PC-3 (cell line): ENCODE measurements around the gene LRP1B. TPM values are rescaled to one million over a fixed set of nuclear protein-coding genes. Genes with fewer than 3 reads are reported as not detected.
"Not testable (repeated sequence)": the region's sequence is repeated elsewhere in the genome, so short reads cannot be mapped to it uniquely, and the experiment has no call there.

Source experiments
- ATAC-seq: fragments of 200-7000 bp; cut with Tn5 transposase; 2 replicates; pipeline ENCODE4 v1.9.1; 2020; ENCODE audit warnings: mild to moderate bottlenecking, moderate library complexity
- BruUV-seq: library from RNA; stranded (reverse); fragments of 400-500 nt; replicated peaks from 2 replicates; lab custom pipeline; 2021; lab: Mats Ljungman, UMichigan
- CTCF ChIA-PET: fragments of 300-600 bp; sonication (Branson Sonifier 250); formaldehyde crosslinking; loops from one replicate; lab custom pipeline; 2022; ENCODE audit warnings: antibody characterized with exemption; lab: Charles Lee
- POLR2A ChIA-PET: fragments of 300-600 bp; sonication (Branson Sonifier 250); formaldehyde crosslinking; loops from one replicate; lab custom pipeline; 2022; ENCODE audit warnings: antibody characterized with exemption; ENCODE audit not compliant: unreplicated experiment; lab: Charles Lee
- DNase-seq: peaks from one replicate; pipeline ENCODE4 v3.0.0-alpha.2; 2015
- H2AFZ ChIP-seq: fragments of 300-600 bp; sonication (generic); 2 replicates; pipeline ENCODE4 v1.6.0; 2016; ENCODE audit warnings: antibody characterized with exemption, low read length
- H3F3A ChIP-seq: fragments of 300-600 bp; sonication (generic); one replicate; pipeline ENCODE4 v1.6.0; 2017; ENCODE audit warnings: antibody characterized with exemption, low read length, control low read depth, mild to moderate bottlenecking; ENCODE audit not compliant: unreplicated experiment
- H3K27ac ChIP-seq: fragments of 300-600 bp; sonication (generic); 2 replicates; pipeline ENCODE4 v1.5.1; 2016; ENCODE audit warnings: mild to moderate bottlenecking, low read length
- H3K27me3 ChIP-seq: fragments of 300-600 bp; sonication (generic); 2 replicates; pipeline ENCODE4 v1.6.1; 2016; ENCODE audit warnings: low read length, mixed read lengths
- H3K36me3 ChIP-seq: fragments of 300-600 bp; sonication (generic); 2 replicates; pipeline ENCODE4 v1.6.1; 2016; ENCODE audit warnings: low read depth, mixed run types, low read length, mixed read lengths
- H3K4me1 ChIP-seq: fragments of 300-600 bp; sonication (generic); 2 replicates; pipeline ENCODE4 v1.5.1; 2016; ENCODE audit warnings: low read length; ENCODE audit not compliant: insufficient read depth
- H3K4me2 ChIP-seq: fragments of 300-600 bp; sonication (generic); 2 replicates; pipeline ENCODE4 v1.6.0; 2016; ENCODE audit warnings: low read length
- H3K4me3 ChIP-seq: fragments of 300-600 bp; sonication (generic); 2 replicates; pipeline ENCODE4 v1.5.1; 2016; ENCODE audit warnings: mild to moderate bottlenecking, low read length, mixed read lengths
- H3K79me2 ChIP-seq: fragments of 300-600 bp; sonication (generic); 2 replicates; pipeline ENCODE4 v1.6.1; 2017; ENCODE audit warnings: low read length, mixed read lengths
- H3K9ac ChIP-seq: fragments of 300-600 bp; sonication (generic); 2 replicates; pipeline ENCODE4 v1.6.0; 2016; ENCODE audit warnings: mild to moderate bottlenecking, low read length
- H3K9me2 ChIP-seq: fragments of 300-600 bp; sonication (generic); replicated peaks from 2 replicates; pipeline ENCODE4 v1.6.1; 2016; ENCODE audit warnings: mixed run types, low read length, mixed read lengths
- H3K9me3 ChIP-seq: fragments of 300-600 bp; sonication (generic); 2 replicates; pipeline ENCODE4 v1.6.1; 2016; ENCODE audit warnings: low read length, mixed read lengths
- H4K20me1 ChIP-seq: fragments of 300-600 bp; sonication (generic); 2 replicates; pipeline ENCODE4 v1.6.1; 2016; ENCODE audit warnings: low read length, mixed read lengths
- CTCF ChIP-seq: fragments of 300-600 bp; sonication (generic); conservative IDR thresholded peaks from 2 replicates; pipeline ENCODE4 v1.5.1; 2017; ENCODE audit warnings: antibody characterized with exemption, low read depth, mild to moderate bottlenecking, low read length
- EZH2 ChIP-seq: fragments of 300-600 bp; sonication (generic); IDR thresholded peaks from one replicate; pipeline ENCODE4 v1.6.1; 2017; ENCODE audit warnings: antibody characterized with exemption, mild to moderate bottlenecking, low read length; ENCODE audit not compliant: unreplicated experiment
- EZH2phosphoT487 ChIP-seq: fragments of 300-600 bp; sonication (generic); IDR thresholded peaks from 2 replicates; pipeline ENCODE4 v1.6.1; 2018; ENCODE audit warnings: mild to moderate bottlenecking, antibody characterized with exemption, low read length, borderline replicate concordance
- intact Hi-C: fragments of 100-400 bp; cut with micrococcal nuclease; formaldehyde crosslinking; loops from 2 replicates; pipeline ENCODE4 v1.9.0; 2023
- total RNA-seq: library from RNA; depleted of rRNA; stranded (reverse); fragments of >200 nt; gene quantifications from 2 replicates; pipeline ENCODE4 v1.2.3, GENCODE V29; 2014

The LRP1B gene
- total RNA-seq, 1 experiment from 2014 or later = 0.04 TPM

GRCh38 chr2:140416577-140416976 lies 1714.2 kb downstream of the LRP1B start:
- H4K20me1 ChIP-seq = no peaks in the 10 kb centered on the region
- ChIA-PET POLR2A (no interaction called here), CTCF (no interaction called here)
- H3K36me3 ChIP-seq = no peaks in the 10 kb centered on the region
- no peaks in the 10 kb centered on the region for H3K9me2 ChIP-seq
- no peaks in the 10 kb centered on the region for H3F3A ChIP-seq
- no peak overlapping the region for H3K4me2 ChIP-seq
- no peak for ATAC-seq
- no peaks in the 10 kb centered on the region for H3K9me3 ChIP-seq
- no peak overlapping the region for H3K4me3 ChIP-seq
- no peaks in the 10 kb centered on the region for H3K79me2 ChIP-seq
- no peak for TF ChIP-seq EZH2
- no peak for TF ChIP-seq EZH2phosphoT487
- no peak for TF ChIP-seq CTCF
- BruUV-seq = no TSS peak
- no peaks in the 10 kb centered on the region for H3K27me3 ChIP-seq
- H3K9ac ChIP-seq = no peak overlapping the region
- no peak for DNase-seq
- intact Hi-C loops = no loop called here
- H2AFZ ChIP-seq = no peak overlapping the region
- no peak overlapping the region for H3K27ac ChIP-seq
- H3K4me1 ChIP-seq = no peaks in the 10 kb centered on the region

- CTCF ChIA-PET, H3K36me3 ChIP-seq: not testable (repeated sequence)
These were observed 1715.8 kb downstream of the LRP1B start for GRCh38 chr2:140415035-140415434.

GRCh38 chr2:140410695-140411094 lies 1720.1 kb downstream of the LRP1B start:
- no peaks in the 10 kb centered on the region for H3K9me3 ChIP-seq
- no peaks in the 10 kb centered on the region for H4K20me1 ChIP-seq
- H3K27me3 ChIP-seq = no peaks in the 10 kb centered on the region
- ATAC-seq (no peak), DNase-seq (no peak)
- H3K4me3 ChIP-seq = no peak overlapping the region
- H3K36me3 ChIP-seq = no peaks in the 10 kb centered on the region
- ChIA-PET POLR2A (no interaction called here), CTCF (no interaction called here)
- no peaks in the 10 kb centered on the region for H3F3A ChIP-seq
- H3K4me1 ChIP-seq = no peaks in the 10 kb centered on the region
- no TSS peak for BruUV-seq
- TF ChIP-seq CTCF = no peak
- no peak for TF ChIP-seq EZH2phosphoT487
- TF ChIP-seq EZH2 = no peak
- no peak overlapping the region for H3K9ac ChIP-seq
- no peaks in the 10 kb centered on the region for H3K9me2 ChIP-seq
- no peak overlapping the region for H3K27ac ChIP-seq
- intact Hi-C loops = no loop called here
- H3K79me2 ChIP-seq = no peaks in the 10 kb centered on the region
- H2AFZ ChIP-seq = no peak overlapping the region
- H3K4me2 ChIP-seq = no peak overlapping the region

More at GRCh38 chr2:140415035-140415434, 1715.8 kb downstream of the LRP1B start:
- H3K27ac ChIP-seq, H2AFZ ChIP-seq, intact Hi-C loops, H3K9me2 ChIP-seq, H3K9ac ChIP-seq, H3K4me2 ChIP-seq, H3K4me3 ChIP-seq, H4K20me1 ChIP-seq, BruUV-seq, ATAC-seq, DNase-seq, H3K4me1 ChIP-seq, POLR2A ChIA-PET, H3K9me3 ChIP-seq, H3K79me2 ChIP-seq, H3K27me3 ChIP-seq, H3F3A ChIP-seq: not testable (repeated sequence)
